Measurements from ENCODE around the gene PRKAG1. TPM values are rescaled to one million over a fixed set of nuclear protein-coding genes. Genes with fewer than 3 reads are reported as not detected.

PRKAG1 gene
- total RNA-seq, 1 donor from 2014 or later: 46.5 TPM

DNA sequence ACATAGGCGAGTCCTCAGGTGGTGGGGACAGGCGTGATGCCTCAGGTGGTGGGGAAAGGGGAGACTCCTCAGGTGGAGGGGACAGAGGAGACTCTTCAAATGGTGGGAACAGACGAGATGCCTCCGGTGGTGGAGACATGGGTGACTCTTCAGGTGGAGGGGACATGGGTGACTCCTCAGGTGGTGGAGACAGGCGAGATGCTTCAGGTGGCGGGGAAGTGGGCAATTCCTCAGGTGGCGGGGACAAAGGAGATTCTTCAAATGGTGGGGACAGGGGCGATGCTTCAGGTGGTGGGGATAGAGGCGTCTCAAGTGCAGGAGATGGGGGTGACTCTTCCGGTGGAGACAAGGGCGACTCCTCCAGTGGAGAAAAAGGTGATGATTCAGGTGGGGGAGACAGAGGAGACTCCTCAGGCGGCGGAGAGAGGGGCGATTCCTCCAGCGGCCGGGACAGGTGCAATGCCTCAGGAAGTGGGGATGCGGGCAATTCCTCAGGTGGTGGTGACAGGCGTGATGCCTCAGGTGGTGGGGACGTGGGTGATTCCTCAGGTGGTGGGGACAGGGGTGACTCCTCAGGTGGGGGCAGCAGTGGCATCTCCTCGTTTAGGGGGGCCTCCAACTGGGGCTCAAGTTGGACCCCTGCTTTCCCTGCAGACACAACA is 33.3 kb upstream of the PRKAG1 start:
- peaks cover 80% of the 10 kb centered on the region for H3K36me3 ChIP-seq
- ATAC-seq (no peak), DNase-seq (no peak)
- H3K4me1 ChIP-seq: peaks cover 20% of the 10 kb centered on the region
- TF ChIP-seq, protein P1, sequence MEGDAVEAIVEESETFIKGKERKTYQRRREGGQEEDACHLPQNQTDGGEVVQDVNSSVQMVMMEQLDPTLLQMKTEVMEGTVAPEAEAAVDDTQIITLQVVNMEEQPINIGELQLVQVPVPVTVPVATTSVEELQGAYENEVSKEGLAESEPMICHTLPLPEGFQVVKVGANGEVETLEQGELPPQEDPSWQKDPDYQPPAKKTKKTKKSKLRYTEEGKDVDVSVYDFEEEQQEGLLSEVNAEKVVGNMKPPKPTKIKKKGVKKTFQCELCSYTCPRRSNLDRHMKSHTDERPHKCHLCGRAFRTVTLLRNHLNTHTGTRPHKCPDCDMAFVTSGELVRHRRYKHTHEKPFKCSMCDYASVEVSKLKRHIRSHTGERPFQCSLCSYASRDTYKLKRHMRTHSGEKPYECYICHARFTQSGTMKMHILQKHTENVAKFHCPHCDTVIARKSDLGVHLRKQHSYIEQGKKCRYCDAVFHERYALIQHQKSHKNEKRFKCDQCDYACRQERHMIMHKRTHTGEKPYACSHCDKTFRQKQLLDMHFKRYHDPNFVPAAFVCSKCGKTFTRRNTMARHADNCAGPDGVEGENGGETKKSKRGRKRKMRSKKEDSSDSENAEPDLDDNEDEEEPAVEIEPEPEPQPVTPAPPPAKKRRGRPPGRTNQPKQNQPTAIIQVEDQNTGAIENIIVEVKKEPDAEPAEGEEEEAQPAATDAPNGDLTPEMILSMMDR (IDR thresholded peaks at IDR 0.05): no peak
- no peak overlapping the region for H3K27ac ChIP-seq
- no peak overlapping the region for H3K4me3 ChIP-seq
- H3K27me3 ChIP-seq: no peaks in the 10 kb centered on the region
- H3K9me3 ChIP-seq: no peaks in the 10 kb centered on the region
- intact Hi-C loops (cut with DNase I): no loop called here

DNA sequence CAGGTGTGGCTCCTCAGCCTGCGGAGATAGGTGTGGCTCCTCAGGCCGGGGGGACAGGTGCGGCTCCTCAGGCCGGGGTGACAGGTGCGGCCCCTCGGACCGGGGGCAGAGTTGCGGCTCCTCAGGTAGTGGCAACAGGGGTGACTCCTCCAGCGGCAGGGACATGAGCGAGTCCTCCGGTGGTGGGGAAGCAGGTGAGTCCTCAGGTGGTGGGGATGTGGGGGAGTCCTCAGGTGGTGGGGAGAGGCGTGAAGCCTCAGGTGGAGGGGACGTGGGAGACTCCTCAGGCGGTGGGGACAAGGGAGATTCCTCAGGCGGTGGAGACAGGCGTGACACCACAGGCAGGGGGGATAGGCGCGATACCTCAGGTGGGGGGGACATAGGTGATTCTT is 32.8 kb upstream of the PRKAG1 start:
- Histone ChIP-seq H3K9me3 (no peaks in the 10 kb centered on the region), H3K36me3 (peaks cover 86% of the 10 kb centered on the region), H3K27ac (no peak overlapping the region), H3K27me3 (no peaks in the 10 kb centered on the region), H3K4me1 (peaks cover 15% of the 10 kb centered on the region), H3K4me3 (no peak overlapping the region)
- intact Hi-C loops (cut with DNase I): no loop called here
- ATAC-seq (no peak), DNase-seq (no peak)
- TF ChIP-seq, protein P1 (IDR thresholded peaks at IDR 0.05): no peak

DNA sequence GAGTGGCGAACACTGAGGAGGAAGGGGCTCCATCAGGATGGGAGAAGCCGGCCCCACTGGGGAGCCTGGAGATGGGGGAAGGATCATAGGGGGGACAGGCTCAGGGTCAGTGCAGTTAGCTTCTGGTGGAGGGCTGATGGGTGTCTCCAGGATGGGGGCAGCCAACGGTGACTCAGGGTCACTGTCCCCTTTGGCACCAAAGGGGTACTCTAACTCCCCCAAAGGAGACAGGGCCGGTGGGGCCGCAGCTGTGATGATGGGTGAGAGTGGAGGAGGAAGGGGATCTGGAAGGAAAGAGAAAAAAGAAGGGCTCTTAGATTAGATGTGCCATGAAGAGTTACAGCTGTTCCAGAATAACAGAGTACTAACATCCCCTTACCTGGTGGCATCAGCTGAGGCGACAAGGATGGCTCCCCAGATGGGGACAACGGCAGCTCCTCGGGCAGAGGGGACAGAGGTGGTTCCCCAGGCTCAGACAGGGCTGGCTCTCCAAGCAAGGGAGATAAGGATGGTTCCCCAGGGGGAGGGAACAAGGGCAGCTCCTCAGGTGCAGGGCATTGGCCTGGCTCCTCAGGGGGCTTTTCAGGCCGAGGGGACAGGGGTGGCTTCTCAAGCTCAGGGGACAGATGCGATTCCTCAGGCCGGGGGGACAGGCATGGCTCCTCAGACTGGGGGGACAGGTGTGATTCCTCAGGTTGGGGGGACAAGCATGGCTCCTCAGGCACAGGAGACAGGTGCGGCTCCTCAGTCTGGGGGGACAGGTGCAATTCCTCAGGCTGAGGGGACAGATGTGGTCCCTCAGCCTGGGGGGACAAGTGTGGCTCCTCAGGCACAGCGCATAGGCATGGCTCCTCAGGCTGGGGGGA is 32.2 kb upstream of the PRKAG1 start:
- intact Hi-C loops (cut with DNase I): no loop called here
- Histone ChIP-seq H3K9me3 (no peaks in the 10 kb centered on the region), H3K4me1 (peaks cover 8% of the 10 kb centered on the region), H3K27me3 (no peaks in the 10 kb centered on the region), H3K36me3 (peaks cover 92% of the 10 kb centered on the region), H3K27ac (no peak overlapping the region), H3K4me3 (no peak overlapping the region)
- ATAC-seq (no peak), DNase-seq (no peak)
- TF ChIP-seq, protein P1 (IDR thresholded peaks at IDR 0.05): no peak

DNA sequence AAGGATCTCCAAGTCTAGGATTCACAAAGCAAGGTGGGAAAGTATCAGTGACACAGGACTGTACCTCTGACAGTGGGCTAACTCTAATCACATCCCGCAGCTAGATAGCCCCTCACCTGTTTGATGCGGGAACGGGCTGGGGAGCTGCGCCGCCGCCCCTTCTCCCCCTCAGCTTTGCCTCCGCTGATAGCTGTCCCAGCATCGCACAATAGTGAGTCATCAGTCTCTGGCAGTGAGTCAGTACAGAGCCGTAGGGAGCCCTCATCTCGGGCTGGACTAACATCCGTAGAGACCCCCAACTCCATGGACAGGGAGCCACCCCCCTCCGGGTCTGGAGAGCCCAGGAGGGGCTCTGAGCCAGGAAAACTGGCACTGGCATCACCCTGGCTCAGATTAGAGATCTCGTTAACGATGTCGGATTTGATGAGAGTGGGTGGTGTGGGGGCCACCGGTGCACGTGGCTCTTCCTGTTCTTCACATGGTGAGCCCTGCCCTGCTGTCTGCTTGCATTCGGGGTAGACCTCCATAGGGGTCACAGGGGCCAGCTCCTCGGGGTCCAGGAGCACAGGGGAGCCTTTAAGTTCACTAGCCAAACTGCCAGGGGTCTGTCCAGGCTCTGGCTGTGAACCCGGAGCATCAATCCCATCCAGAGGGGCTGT is 31.1 kb upstream of the PRKAG1 start:
- no peaks in the 10 kb centered on the region for H3K27me3 ChIP-seq
- H3K9me3 ChIP-seq: no peaks in the 10 kb centered on the region
- no peak overlapping the region for H3K4me3 ChIP-seq
- H3K4me1 ChIP-seq: no peaks in the 10 kb centered on the region
- ATAC-seq (no peak), DNase-seq (no peak)
- TF ChIP-seq, protein P1 (IDR thresholded peaks at IDR 0.05): no peak
- peaks cover 100% of the 10 kb centered on the region for H3K36me3 ChIP-seq
- intact Hi-C loops (cut with DNase I): no loop called here
- no peak overlapping the region for H3K27ac ChIP-seq

DNA sequence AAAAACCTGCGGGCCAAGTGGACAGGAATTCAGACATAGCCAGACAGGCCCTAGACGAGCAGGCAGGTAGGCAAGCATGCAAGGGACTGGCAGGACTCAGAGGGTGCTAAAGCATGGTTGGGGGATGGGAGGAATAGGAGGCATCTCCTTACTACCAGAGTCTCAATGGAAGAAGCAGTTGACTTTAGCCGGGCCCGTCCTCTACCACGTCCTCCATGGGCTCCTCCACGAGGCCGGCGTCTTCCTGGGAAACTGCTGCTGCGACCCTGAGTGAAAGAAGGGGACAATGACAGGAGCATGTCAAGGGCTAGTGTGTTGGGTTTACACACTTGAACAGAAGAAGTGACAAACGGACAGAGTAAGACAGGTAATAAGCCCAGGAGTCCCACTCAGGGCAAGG is 30.4 kb upstream of the PRKAG1 start:
- intact Hi-C loops (cut with DNase I): no loop called here
- H3K27ac ChIP-seq: no peak overlapping the region
- DNase-seq: no peak
- no peaks in the 10 kb centered on the region for H3K9me3 ChIP-seq
- H3K27me3 ChIP-seq: no peaks in the 10 kb centered on the region
- no peak overlapping the region for H3K4me3 ChIP-seq
- H3K36me3 ChIP-seq: peaks cover 100% of the 10 kb centered on the region
- no peak for ATAC-seq
- no peaks in the 10 kb centered on the region for H3K4me1 ChIP-seq
- TF ChIP-seq, protein P1 (IDR thresholded peaks at IDR 0.05): no peak
